Islet of Langerhans (tissue), 1 donor: ENCODE measurements around the gene CFAP46.
"Not testable (repeated sequence)": the region's sequence is repeated elsewhere in the genome, so short reads cannot be mapped to it uniquely, and the experiment has no call there.

ENCODE experiments used
- FAIRE-seq: peaks from one replicate; lab custom pipeline; 2011; peaks lifted over from hg19 to GRCh38; lab: Jason Lieb, UNC

CFAP46 gene

DNA sequence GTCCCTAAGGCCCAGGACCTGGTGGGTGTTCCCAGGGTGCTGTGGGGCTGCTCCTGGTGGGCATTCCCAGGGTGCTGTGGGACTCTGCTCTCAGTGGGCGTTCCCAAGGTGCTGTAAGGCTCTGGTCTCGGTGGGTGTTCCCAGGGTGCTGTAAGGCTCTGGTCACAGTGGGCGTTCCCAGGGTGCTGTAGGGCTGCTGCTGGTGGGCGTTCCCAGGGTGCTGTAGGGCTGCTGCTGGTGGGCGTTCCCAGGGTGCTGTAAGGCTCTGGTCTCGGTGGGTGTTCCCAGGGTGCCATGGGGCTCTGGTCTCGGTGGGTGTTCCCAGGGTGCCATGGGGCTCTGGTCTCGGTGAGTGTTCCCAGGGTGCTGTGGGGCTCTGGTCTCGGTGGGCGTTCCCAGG is 99.1 kb downstream of the CFAP46 start:
- not testable (repeated sequence) for FAIRE-seq

- no peak for FAIRE-seq
These were observed 100.0 kb downstream of the CFAP46 start for GRCh38 chr10:132842397-132842796.

DNA sequence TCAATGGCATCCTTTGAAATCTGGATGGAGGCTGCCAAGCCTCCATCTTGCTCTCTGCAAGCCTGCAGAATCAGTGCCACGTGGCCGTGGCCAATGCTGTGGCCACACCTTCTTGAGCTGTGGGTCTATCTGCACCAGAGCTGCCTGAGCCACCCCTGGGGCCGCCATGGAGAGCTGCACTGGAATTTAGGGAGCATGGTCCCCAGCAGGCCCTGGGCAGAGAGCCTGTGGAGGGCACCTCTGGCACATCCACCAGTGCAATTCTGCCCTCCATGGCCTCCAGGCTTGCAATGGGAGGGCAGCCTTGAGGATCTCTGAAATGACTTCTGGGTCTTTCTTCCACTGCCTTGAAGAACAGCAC is 100.8 kb downstream of the CFAP46 start:
- no peak for FAIRE-seq

- no peak for FAIRE-seq
These were observed 101.4 kb downstream of the CFAP46 start for GRCh38 chr10:132840698-132841614.

DNA sequence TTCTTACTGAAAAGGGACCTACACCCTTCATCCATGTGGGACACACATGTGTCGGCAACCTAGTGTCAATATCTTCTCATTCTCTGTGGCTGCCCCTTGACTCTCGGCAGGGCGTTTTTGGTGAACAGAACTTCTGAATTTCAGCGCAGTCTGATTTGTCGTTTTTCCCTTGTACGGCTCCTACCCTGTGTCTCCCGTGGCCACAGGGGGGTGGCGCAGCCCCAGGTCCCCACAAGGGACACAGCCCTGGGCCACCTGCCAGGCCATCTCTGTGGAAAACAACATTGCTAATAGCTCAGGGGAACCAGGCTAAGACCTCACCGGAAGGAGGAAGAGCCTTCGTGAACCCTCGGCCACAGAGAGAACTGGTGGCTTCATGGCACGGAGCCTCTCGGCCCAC is 103.3 kb downstream of the CFAP46 start:
- no peak for FAIRE-seq

DNA sequence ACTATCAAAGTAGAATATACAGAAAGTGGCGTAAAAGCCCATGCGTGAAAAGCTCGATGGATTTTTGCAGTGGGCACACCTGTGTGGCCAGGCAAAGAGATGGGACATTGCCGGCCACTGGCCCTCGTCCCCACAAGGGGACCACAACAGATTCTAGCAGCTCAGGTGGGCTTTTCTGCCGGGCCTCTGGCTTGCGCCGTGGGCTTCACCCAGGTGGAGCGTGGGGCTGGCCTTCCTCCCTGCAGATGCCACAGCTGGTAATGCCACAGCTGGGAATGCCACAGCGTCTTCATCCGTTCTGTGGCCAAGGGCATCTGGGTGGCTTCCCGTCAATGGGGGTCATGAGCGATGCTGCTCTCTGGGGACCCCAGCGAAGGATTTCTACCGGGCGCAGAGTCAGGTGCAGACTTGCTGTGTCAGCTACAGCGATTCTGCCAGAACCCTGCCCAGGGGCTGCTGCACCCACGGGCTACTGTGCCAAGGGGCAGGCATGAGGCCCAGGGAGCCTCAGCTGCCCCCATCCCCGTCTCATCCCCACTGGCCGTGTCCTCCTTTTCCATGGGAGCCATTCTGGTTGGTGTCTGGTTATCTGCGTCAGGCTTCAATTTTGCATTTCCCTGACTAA is 103.9 kb downstream of the CFAP46 start:
- no peak for FAIRE-seq

GRCh38 chr10:132837905-132838304 is 104.5 kb downstream of the CFAP46 start:
- FAIRE-seq = no peak

DNA sequence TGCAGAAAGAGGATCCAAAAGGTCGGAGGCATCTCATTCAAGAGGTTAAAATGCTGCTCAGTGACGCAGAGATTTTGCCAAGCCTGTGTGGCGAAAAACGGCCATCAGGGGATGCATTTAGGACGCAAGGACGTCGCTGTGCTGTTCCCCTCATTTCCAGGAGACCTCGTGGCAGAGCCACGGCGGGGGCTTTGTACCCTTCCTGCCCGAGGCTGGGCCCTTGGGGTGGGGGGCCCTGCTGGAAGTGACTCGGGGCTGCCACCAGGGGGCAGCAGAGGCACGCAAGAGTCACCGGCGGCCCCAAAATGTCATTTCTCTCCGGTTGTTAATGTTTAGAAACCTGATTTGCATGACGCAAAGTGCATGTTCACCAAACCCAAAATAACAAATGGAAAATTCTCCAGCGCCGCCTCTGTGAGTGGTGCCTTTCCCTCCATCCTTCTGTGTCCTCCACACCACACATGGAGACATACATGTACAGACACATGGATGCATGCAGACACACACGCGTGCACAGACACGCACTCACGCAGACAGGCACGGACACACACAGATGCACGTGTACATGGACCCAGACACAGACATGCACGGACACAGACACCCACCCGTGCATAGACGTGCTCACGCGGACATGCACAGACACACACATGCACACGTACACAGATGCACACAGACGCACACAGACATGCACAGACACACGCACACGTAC is 105.4 kb downstream of the CFAP46 start:
- FAIRE-seq = no peak

DNA sequence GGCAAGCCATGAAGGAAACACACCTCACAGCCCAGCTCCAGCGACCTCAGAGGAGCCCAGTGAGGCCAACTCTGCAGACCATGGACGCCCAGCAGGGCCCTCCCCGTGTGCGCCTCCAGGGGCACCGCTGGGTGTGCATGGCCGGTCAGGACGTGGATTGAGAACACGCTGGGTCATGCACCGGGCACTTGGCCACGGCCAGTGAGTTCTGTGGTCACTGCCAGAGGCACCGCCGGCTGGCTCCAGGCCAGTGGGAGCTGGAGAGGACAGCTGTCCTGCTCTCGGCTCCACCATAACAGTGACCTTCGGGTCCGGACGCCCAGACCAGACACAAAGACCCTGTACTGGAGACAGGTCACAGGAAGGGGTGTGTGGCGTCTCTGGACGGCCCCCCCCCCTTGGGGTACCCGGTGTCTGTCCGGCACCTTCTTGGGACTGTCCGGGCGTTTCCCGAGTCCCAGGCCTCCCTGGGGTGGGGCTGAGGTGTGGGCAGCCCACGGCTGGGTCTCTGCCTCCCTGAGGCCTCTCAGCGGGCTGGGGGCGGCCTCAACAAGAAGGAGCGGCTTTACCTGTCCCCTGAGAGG is 106.0 kb downstream of the CFAP46 start:
- FAIRE-seq = no peak

DNA sequence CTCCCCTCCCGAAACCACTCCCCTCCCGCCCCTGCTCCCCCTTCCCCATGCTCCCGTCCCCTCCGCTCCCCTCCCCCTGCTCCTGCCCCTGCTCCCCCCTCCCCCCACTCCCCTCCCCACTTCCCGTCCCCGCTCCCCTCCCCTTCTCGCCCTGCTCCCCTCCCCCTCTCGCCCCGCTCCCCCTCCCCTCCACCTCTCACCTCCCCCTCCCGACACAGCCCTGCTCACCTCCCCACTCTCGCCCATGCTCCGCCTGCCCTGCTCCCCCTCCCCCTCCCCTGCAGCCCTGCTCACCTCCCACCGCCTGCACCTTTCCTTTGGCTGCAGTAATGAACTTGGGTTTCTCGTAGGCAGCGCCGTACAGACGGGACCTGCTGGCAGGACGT is 106.5 kb downstream of the CFAP46 start:
- FAIRE-seq = no peak

GRCh38 chr10:132834891-132835847 is 107.2 kb downstream of the CFAP46 start:
- no peak for FAIRE-seq

DNA sequence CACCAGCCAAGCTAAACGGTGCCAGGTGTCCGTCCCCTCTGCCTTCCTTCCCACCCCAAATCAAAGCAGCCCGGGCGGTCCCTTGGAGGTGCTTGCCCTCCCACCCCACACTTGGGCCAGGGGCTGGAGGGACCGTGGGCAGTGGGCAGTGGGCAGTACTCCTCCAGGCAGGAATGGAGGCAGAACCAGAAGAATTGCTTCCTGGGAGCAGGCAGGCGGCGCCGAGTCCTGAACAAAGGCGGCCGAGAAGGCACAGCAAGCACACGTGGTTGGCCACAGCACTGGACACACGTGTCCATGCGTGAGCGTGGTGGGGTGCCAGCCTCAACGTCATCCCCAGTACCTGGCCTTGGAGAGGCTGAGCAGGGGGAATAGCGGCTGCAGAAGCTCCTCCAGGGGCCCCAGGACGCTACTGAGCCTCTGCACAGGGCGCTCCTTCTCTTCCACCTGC is 108.0 kb downstream of the CFAP46 start:
- FAIRE-seq = no peak

DNA sequence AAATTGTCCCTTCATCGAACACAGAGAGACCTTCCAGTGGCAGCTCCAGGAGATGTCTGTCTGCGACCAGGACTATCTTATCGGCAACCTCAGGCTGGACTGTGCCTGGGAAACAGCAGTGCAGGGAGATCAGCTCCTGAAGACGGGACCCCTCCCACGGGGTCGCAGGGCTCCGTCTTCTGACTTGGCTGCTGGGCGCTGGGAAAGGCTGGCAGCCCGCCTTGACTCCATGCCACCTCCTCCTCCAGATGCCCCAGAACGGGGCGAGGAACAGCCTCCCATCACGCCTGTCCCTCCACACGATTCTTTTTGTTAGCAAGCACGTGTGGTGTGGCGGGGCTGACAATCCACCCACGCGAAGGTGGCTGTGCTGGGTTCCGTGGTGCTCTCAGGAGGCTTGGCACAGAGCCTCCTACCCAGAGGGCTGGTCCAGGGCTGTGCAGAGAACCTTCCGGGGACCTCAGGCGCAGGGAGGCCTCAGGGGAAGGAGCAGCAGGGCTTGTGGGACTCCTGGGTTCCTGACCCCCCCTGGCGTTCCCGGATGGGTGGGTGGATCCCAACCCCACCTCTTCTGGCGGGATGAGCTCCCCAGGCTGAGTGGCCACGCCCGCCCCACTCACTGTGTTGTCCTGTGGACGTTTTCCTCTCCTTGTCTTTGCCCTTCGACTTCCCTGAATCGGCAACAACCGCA is 108.8 kb downstream of the CFAP46 start:
- no peak for FAIRE-seq

- no peak for FAIRE-seq
These were observed 110.0 kb downstream of the CFAP46 start for GRCh38 chr10:132832186-132832969.

- no peak for FAIRE-seq
These were observed 113.0 kb downstream of the CFAP46 start for GRCh38 chr10:132829403-132829802.

GRCh38 chr10:132828681-132829080 is 113.7 kb downstream of the CFAP46 start:
- no peak for FAIRE-seq

- FAIRE-seq = no peak
These were observed 114.4 kb downstream of the CFAP46 start for GRCh38 chr10:132827861-132828539.

GRCh38 chr10:132827423-132827789 is 115.0 kb downstream of the CFAP46 start:
- FAIRE-seq = no peak
